Measurements from ENCODE around the gene OR11H7.
"Not testable (repeated sequence)": the region's sequence is repeated elsewhere in the genome, so short reads cannot be mapped to it uniquely, and the experiment has no call there.

OR11H7 gene

DNA sequence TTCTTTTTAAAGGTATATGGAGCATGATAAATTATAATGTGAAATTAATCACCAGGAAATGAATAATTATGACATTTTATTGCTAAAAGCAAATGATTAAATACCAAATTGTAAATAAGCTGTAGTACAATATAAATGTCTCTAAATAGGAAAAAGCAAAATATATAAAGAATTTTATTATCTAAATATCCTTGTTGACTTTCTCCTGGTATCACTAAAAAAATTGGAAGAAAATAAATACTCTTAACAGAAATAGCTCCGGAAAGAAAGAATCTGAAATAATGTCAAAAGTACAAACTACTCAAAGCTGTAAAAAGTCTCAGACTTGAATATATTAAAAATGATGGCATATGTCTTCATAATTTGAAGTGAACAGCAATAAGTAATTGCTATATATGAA lies at the start of gene OR11H7:
TSS of gene OR11H7 (plus strand) at position 301 of the 400 bp plus-strand sequence.
- no peak for DNase-seq

- no peak for DNase-seq
These were observed 49.6 kb upstream of the OR11H7 start for GRCh38 chr14:20179218-20179617.

DNA sequence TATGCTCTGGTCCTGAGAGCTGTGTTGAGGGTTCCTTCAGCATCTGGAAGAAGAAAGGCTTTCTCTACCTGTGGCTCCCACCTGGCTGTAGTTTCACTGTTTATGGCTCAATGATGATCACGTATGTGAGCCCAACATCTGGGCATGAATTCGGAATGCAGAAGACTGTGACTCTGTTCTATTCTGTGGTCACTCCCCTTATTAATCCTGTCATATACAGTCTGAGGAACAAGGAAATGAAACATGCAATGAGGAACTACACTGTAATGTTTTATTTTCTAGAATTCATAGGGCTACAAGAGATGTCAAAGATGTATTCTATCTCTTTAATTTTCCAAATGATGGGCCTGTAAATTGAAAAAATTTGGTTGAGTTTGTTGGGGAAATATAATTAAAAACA lies 48.9 kb upstream of the OR11H7 start:
- DNase-seq, result no peak

DNA sequence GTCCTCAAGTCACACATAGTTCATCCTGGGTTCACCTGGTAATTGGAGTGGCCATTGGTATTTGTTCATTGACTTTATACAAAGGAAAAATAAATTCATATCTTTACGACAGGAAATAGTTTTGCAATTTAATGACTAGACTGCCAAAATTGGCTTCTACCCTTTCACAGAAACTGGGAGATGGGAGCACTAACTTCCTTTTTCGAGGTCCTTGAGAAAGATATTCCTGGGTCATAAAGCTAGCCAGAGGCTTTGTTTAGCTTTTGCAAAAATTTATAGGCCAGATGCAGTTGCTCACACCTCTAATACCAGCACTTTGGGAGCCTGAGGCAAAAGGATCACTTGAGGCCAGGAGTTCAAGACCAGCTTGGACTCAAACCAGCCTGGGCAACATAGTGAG lies 48.3 kb upstream of the OR11H7 start:
- no peak for DNase-seq

DNA sequence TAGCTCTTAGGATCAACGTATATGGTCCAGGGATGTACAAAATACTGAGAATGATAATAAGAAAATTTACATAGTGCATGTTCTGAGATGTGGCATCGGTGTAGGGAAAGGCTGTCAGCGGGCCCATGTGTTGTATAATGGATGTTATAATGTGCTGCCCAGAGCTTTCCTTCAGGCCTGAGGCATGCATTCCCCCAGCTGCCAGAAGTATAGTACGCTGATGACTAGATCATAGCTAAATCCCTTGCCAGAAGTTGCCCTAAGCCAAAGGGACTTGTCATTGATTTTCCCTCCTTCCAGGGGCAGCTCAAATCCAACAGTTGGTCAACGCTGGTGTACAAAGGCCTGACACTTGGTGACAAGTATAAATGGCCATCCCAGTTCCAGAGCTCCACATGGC lies 44.6 kb upstream of the OR11H7 start:
- DNase-seq, result no peak

DNA sequence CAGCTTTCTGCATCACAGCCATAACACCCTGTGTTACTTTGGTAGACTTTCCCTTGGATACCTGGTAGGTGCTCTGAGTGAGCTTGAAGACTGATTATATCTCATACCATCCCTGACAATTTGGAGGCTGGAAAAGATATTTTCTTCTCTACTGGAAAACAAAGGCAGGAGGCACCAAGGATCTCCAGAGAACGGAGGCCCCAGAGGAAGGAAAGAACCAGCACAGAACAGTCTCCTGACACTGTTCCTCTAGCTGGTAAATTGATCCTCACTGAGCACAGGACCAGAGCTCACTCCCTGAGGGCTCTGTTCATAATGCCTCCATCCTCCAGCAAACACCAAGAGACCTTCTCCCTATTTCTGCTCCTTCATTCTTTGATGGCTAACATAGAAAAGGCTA lies 38.2 kb upstream of the OR11H7 start, which contains the start of gene OR11G2:
TSS of gene OR11G2 (plus strand) at position 301 of the 400 bp plus-strand sequence. CDS start 6,542 bp downstream, outside the sequence.
- no peak for DNase-seq

- DNase-seq, result no peak
These were observed 37.4 kb upstream of the OR11H7 start for GRCh38 chr14:20191396-20191795.

GRCh38 chr14:20194101-20194500 lies 34.7 kb upstream of the OR11H7 start:
- DNase-seq, result no peak

GRCh38 chr14:20195170-20195569 lies 33.6 kb upstream of the OR11H7 start:
- not testable (repeated sequence) for DNase-seq

GRCh38 chr14:20195911-20196310 lies 32.9 kb upstream of the OR11H7 start:
- no peak for DNase-seq

DNA sequence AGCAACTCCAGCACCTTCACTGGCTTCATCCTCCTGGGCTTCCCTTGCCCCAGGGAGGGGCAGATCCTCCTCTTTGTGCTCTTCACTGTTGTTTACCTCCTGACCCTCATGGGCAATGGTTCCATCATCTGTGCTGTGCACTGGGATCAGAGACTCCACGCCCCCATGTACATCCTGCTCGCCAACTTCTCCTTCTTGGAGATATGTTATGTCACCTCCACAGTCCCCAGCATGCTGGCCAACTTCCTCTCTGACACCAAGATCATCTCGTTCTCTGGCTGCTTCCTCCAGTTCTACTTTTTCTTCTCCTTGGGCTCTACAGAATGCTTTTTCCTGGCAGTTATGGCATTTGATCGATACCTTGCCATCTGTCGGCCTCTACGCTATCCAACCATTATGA lies 31.3 kb upstream of the OR11H7 start:
- no peak for DNase-seq

DNA sequence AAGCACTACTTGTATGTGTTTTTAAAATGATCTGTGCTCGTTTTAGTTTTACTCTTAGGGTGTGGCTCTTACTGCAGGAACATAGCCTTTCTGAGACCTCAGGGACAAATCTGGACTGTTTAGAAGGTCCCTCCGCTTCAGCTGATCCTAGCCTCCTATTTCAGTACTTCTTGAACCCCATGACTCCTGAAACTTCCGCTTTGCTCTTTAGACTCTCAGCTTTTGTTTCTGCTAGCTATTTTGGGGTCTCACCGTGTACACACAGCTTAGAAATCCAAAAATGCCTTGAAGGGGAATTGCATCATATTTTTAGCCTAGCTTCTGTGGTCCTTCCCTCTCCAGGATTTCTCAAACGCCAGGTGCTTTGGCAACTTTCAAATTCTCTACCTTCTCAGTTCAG lies 29.8 kb upstream of the OR11H7 start:
- no peak for DNase-seq

DNA sequence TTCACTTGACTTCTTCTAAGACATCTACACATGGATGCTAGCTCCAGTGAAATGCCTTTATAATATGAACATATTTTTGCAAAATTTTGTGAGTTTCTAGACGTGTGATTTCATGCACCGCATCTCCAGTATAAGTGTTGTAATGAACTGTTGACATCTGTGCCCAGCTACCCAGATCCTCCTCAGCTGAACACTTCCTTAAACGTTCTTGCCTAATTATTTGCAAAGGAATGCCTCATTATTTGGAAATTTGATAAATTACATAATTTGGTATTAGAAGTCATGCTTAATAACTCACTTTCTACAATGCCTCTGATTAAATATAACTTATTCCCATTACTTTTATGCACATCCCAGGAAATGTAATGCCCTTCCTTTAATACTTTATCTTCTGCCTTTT lies 24.1 kb upstream of the OR11H7 start:
- no peak for DNase-seq

- no peak for DNase-seq
These were observed 19.2 kb upstream of the OR11H7 start for GRCh38 chr14:20209595-20209994.

DNA sequence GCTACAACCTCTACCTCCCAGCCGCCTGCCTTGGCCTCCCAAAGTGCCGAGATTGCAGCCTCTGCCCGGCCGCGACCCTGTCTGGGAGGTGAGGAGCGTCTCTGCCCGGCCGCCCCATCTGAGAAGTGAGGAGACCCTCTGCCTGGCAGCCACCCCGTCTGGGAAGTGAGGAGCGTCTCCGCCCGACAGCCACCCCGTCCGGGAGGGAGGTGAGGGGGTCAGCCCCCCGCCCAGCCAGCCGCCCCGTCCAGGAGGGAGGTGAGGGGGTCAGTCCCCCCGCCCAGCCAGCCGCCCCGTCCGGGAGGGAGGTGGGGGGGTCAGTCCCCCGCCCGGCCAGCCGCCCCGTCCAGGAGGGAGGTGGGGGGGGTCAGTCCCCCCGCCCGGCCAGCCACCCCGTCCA lies 16.4 kb upstream of the OR11H7 start:
- not testable (repeated sequence) for DNase-seq

DNA sequence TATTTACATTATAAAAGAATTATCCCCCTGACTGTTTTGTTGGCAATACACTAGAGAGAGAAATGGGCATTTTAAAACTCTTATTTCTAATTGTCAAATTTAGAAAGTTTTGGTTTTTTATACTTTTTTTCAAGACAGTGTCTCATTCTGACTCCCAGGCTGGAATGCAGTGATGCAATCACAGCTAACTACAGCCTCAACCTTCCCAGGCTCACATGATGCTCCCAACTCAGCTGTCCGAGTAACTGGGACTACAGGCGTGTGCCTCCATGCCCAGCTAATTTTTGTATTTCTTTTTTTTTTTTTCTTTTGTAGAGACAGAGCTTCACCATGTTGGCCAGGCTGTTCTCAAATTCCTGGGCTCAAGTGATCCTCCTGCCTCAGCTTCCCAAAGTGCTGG lies 13.6 kb upstream of the OR11H7 start:
- no peak for DNase-seq

GRCh38 chr14:20219033-20219432 lies 9.7 kb upstream of the OR11H7 start:
- DNase-seq, result no peak

- DNase-seq, result no peak
These were observed 5.4 kb upstream of the OR11H7 start, which contains the start of gene OR11H6 for GRCh38 chr14:20223410-20223809. Gene OR11H6 (plus strand): TSS chr14:20223710. CDS start chr14:20223710, 0 bp downstream.

GRCh38 chr14:20235415-20235814 lies 6.6 kb downstream of the OR11H7 start:
- not testable (repeated sequence) for DNase-seq

GRCh38 chr14:20247646-20248246 lies 19.0 kb downstream of the OR11H7 start:
- no peak for DNase-seq

GRCh38 chr14:20262642-20263128 lies 33.9 kb downstream of the OR11H7 start:
- no peak for DNase-seq

GRCh38 chr14:20264361-20264760 lies 35.6 kb downstream of the OR11H7 start:
- not testable (repeated sequence) for DNase-seq

- DNase-seq, result no peak
These were observed 45.3 kb downstream of the OR11H7 start for GRCh38 chr14:20274062-20274461.

DNA sequence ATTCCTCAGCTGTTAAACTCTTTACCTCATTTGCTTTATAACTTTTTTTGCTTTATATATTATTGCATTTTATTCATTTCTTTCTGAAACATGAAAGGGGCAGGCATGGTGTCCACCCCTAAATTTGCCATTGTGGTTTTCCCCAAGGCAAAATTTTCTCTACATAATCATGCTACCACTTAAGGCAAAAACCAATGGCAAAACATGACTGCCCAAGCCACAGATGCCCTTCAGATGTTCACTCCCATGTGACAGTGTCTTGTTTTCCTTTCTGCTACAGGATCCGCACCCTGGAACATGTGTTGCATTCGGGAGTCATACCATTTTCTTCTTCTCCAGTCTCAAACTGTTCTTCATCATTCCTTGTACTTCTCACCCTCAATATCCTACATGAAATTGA lies 48.6 kb downstream of the OR11H7 start:
- DNase-seq, result no peak

DNA sequence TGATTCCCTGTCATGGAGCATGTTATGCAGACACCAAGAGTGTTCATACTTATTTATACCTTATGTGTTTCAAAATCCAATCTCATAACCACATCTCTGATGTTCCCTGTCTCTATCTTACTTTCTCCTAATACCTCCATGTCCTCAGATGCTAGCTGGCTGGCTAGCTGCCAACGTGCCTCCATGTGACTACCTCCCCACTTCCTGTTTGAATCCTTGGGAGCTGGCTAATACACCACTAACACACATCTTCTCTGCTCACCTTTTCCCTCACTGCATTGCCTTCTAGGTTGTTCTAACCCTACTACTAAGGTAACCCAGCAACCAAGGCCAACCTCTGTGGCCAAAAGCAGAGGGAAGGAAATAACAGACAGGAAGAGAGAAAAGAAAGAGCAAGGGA lies 49.6 kb downstream of the OR11H7 start:
- no peak for DNase-seq
